CD4-positive, alpha-beta T cell treated with Interleukin-12 subunit alpha and Interleukin-12 subunit beta, for 1 hour (primary cell): Measurements from ENCODE around the gene PRXL2C.
A peak's percentile ranks its signal among the peaks of the same experiment; 100 is the strongest.
"Not testable (repeated sequence)": the region's sequence is repeated elsewhere in the genome, so short reads cannot be mapped to it uniquely, and the experiment has no call there.

ENCODE experiments used
- DNase-seq: peaks from one replicate; pipeline ENCODE4 v3.0.0-alpha.2; 2020

Gene PRXL2C

GRCh38 chr9:96649620-96650324 is 5.3 kb downstream of the PRXL2C start:
- no peak for DNase-seq

- DNase-seq = peak; percentile 10
Observed at GRCh38 chr9:96646081-96646991, 8.8 kb downstream of the PRXL2C start.

- DNase-seq = no peak
Observed at GRCh38 chr9:96644137-96644536, 11.0 kb downstream of the PRXL2C start.

- no peak for DNase-seq
Observed at GRCh38 chr9:96641514-96641913, 13.6 kb downstream of the PRXL2C start.

GRCh38 chr9:96638606-96639364 is 16.3 kb downstream of the PRXL2C start:
- no peak for DNase-seq

GRCh38 chr9:96636368-96636767 is 18.7 kb downstream of the PRXL2C start:
- no peak for DNase-seq

GRCh38 chr9:96633579-96633978 is 21.5 kb downstream of the PRXL2C start:
- not testable (repeated sequence) for DNase-seq

DNA sequence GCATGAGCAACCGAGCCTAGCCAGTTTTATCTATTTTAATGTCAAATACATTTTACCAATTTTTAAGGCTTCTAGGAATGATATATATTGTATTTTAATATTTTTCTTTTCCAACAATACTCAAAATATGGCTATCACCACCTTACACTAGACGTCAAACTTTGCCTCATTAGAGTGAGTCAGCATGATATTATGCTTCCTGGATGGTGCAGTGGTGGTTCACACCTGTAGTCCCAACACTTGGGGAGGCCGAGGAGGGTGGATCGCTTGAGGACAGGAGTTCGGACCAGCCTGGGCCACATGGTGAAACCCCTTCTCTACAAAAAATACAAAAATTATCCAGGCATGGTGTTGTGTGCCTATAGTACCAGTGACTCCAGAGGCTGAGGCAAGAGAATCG is 28.2 kb downstream of the PRXL2C start:
- DNase-seq = no peak

- DNase-seq = no peak
Observed at GRCh38 chr9:96621618-96622017, 33.5 kb downstream of the PRXL2C start.

GRCh38 chr9:96620832-96621269 is 34.3 kb downstream of the PRXL2C start:
- DNase-seq = no peak

- no peak for DNase-seq
Observed at GRCh38 chr9:96620181-96620514, 35.0 kb downstream of the PRXL2C start.

- DNase-seq = peak; percentile 79
Observed at GRCh38 chr9:96619491-96620180, 35.5 kb downstream of the PRXL2C start, which contains the start of gene CDC14B. CDC14B (minus strand) TSS chr9:96619843; CDS start chr9:96619378, 465 bp downstream.

- DNase-seq = no peak
Observed at GRCh38 chr9:96619124-96619465, 36.0 kb downstream of the PRXL2C start.

GRCh38 chr9:96618209-96619123 is 36.7 kb downstream of the PRXL2C start:
- DNase-seq = no peak

- DNase-seq = no peak
Observed at GRCh38 chr9:96617439-96618185, 37.5 kb downstream of the PRXL2C start.

GRCh38 chr9:96616817-96617438 is 38.2 kb downstream of the PRXL2C start:
- no peak for DNase-seq

GRCh38 chr9:96615411-96615810 is 39.7 kb downstream of the PRXL2C start:
- no peak for DNase-seq

GRCh38 chr9:96614664-96615063 is 40.5 kb downstream of the PRXL2C start:
- not testable (repeated sequence) for DNase-seq

GRCh38 chr9:96612966-96613589 is 42.0 kb downstream of the PRXL2C start:
- DNase-seq = no peak
